ENCODE measurements around the gene DRICH1.
"Not testable (repeated sequence)": the region's sequence is repeated elsewhere in the genome, so short reads cannot be mapped to it uniquely, and the experiment has no call there.

DRICH1 gene

GRCh38 chr22:23632178-23632577 lies at the start of gene DRICH1:
TSS of gene DRICH1 (minus strand) at chr22:23632321. CDS start at chr22:23632023, 298 bp downstream.
- DNase-seq (ENCODE audit: low spot score) = peak; percentile 42

GRCh38 chr22:23681026-23681809 lies 49.1 kb upstream of the DRICH1 start:
- no peak for DNase-seq (ENCODE audit: low spot score)

- DNase-seq (ENCODE audit: low spot score) = no peak
Measured at GRCh38 chr22:23678133-23678532, 46.0 kb upstream of the DRICH1 start.

GRCh38 chr22:23677701-23677995 lies 45.5 kb upstream of the DRICH1 start:
- DNase-seq (ENCODE audit: low spot score) = no peak

GRCh38 chr22:23676841-23677700 lies 45.0 kb upstream of the DRICH1 start:
- not testable (repeated sequence) for DNase-seq (ENCODE audit: low spot score)

GRCh38 chr22:23675502-23676415 lies 43.6 kb upstream of the DRICH1 start:
- DNase-seq (ENCODE audit: low spot score) = peak; percentile 75

GRCh38 chr22:23674886-23675501 lies 42.9 kb upstream of the DRICH1 start:
- DNase-seq (ENCODE audit: low spot score) = not testable (repeated sequence)

GRCh38 chr22:23673826-23674690 lies 41.9 kb upstream of the DRICH1 start:
- no peak for DNase-seq (ENCODE audit: low spot score)

- DNase-seq (ENCODE audit: low spot score) = no peak
Measured at GRCh38 chr22:23673050-23673620, 41.0 kb upstream of the DRICH1 start.

GRCh38 chr22:23672307-23673049 lies 40.4 kb upstream of the DRICH1 start:
- not testable (repeated sequence) for DNase-seq (ENCODE audit: low spot score)

- DNase-seq (ENCODE audit: low spot score) = not testable (repeated sequence)
Measured at GRCh38 chr22:23671387-23671786, 39.3 kb upstream of the DRICH1 start.

- DNase-seq (ENCODE audit: low spot score) = peak; percentile 27
Measured at GRCh38 chr22:23670378-23671295, 38.5 kb upstream of the DRICH1 start.

- DNase-seq (ENCODE audit: low spot score) = not testable (repeated sequence)
Measured at GRCh38 chr22:23660381-23660780, 28.3 kb upstream of the DRICH1 start.

GRCh38 chr22:23657727-23658126 lies 25.6 kb upstream of the DRICH1 start:
- DNase-seq (ENCODE audit: low spot score) = no peak

- no peak for DNase-seq (ENCODE audit: low spot score)
Measured at GRCh38 chr22:23655891-23656475, 23.9 kb upstream of the DRICH1 start.

- DNase-seq (ENCODE audit: low spot score) = no peak
Measured at GRCh38 chr22:23652711-23653110, 20.6 kb upstream of the DRICH1 start.

- no peak for DNase-seq (ENCODE audit: low spot score)
Measured at GRCh38 chr22:23652286-23652685, 20.2 kb upstream of the DRICH1 start.

- DNase-seq (ENCODE audit: low spot score) = no peak
Measured at GRCh38 chr22:23651676-23652075, 19.6 kb upstream of the DRICH1 start.

Data from kidney tubule cell (primary cell).